Activated gamma-delta T cell (primary cell): ENCODE data around the gene HBA2.
"Not testable (repeated sequence)": the region's sequence is repeated elsewhere in the genome, so short reads cannot be mapped to it uniquely, and the experiment has no call there.

ENCODE experiments used
- DNase-seq: peaks from one replicate; lab custom pipeline; 2025; lab: John Stamatoyannopoulos, UW

The HBA2 gene

DNA sequence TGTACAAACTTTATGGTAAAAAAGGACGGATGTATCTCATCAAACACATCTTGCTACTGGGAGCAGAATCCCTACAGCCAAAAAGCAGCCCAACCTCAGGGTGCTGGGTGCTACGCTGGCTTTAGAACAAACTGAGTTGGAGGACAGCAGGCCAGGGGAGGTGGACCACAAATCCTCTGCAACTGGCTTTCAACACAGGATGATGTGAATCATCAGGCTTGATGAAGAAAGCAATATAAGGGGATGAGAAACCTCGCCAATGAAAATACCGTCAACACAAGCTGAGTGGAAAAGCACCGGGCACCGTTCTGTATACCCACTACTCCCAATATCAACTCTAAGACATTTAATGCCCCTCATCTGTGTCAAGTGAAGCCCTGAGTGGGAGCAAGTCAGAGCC is 21.8 kb downstream of the HBA2 start:
- no peak for DNase-seq

DNA sequence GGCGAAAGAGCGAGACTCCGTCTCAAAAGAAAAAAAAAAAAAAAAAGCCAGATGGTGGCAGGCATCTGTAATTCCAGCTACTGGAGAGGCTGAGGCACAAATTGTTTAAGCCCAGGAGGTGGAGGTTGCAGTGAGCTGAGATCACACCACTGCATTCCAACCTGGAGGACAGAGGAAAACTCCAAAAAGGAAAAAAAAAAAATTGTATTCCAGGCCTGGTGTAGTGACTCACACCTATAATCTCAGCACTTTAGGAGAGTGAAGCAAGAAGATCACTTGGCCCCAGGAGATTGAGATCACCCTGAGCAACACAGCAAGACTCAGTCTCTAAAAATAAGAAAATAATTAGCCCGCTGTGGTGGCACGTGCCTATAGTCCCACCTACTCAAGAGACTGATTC is 27.7 kb downstream of the HBA2 start:
- no peak for DNase-seq

DNA sequence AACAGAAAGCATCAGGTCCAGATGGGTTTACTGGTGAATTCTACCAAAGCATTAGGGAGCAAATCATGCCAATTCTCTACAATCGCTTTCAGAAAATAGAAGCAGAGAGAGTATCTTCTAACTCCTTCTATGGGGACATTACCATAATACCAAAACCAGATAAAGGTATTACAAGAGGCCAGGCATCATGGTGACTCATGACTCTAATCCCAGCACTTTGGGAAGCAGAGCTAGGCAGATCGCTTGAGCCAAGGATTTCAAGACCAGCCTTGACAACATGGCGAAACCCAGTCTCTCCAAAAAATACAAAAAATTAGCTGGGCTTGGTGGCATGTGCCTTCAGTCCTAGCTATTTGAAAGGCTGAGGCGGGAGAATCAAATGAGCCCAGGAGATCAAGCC is 30.6 kb downstream of the HBA2 start:
- DNase-seq: no peak

DNA sequence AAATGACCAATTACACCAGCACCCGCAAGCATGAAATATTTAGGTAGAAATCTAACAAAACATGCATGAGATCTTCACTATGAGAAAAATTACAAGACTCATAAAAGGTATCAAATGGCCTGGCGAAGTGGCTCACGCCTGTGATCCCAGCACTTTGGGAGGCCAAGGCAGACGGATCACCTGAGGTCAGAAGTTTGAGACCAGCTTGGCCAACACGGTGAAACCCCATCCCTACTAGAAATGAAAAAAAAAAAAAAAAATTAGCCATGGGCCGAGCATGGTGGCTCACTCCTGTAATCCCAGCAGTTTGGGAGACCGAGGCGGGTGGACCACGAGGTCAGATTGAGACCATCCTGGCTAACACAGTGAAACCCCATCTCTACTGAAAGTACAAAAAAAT is 31.4 kb downstream of the HBA2 start:
- not testable (repeated sequence) for DNase-seq

DNA sequence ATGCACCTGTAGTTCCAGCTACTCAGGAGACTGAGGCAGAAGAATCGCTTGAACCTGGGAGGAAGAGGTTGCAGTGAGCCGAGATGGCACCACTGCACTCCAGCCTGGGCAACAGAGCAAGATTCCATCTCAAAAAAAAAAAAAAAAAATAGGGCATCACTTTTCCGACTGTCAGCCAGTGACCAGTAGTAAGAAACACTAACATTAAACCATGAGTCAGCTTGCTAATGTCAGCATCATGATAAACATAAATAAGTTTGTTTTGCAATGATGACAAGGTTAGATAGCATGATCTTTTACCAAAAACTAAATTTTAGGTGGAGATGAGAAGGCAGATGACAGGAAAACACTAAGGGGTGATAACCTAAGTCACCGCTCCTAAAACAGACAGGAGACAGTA is 36.7 kb downstream of the HBA2 start:
- DNase-seq: not testable (repeated sequence)

DNA sequence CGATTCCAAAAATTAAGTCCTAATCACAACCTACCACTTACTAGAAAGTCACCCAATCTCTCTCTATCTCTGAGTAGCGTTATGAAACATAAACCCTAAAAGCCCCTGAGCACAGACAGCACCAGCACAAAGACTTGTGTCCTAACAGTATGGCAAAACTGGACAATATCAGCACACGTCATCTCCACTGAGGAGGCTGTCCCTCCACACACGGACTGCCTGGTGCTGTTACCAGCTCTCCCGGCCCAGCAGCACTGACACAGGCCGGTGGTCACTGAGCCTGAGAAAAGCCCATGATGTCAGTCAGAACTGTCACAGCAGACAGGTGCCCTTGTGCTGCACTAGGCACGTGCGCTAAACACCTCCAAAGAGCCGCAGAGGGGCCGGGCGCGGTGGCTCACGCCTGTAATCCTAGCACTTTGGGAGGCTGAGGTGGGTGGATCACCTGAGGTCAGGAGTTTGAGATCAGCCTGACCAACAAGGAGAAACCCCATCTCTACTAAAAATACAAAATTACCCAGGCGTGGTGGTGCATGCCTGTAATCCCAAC is 39.0 kb downstream of the HBA2 start:
- not testable (repeated sequence) for DNase-seq

DNA sequence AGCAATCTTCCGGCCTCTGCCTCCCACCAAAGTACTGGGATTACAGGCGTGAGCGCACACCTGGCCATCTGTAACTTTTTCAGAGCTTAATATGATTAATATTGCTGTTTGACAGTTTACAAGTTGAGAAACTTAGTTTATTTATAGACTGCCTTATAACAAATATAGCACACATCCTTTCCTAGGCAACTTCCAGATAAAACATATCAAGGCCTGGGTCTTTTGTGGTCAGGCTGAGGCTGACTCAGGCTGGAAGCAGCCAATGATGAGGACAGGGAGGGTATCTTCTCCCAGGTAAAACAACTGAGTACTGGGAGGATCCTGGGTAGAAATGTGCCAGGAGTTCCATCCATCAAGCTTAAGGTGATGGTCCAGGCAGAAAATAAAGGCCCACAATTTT is 40.3 kb downstream of the HBA2 start:
- DNase-seq: no peak

DNA sequence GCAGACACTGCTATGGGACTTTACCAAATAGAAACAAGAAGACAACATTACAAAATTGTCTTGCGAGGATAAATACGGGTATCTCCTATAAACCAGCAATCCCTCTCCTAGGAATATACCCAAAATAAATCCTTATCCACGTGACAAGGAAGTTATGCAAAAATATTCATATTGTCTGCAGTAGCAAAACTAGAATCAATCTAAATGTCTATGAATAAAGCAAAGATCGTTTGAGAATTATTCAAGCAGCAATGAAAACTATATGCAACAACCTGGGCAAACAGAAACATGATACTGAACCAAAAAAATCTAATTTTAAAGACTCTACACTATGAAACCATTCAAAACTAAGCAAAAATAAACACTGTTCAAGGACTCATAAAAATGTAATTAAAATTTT is 47.3 kb downstream of the HBA2 start:
- DNase-seq: no peak
